Lower lobe of right lung (tissue), 2 donors: ENCODE results near the gene CCM2L. TPM values are rescaled to one million over a fixed set of nuclear protein-coding genes. Genes with fewer than 3 reads are reported as not detected.

Experiments used
- ATAC-seq, 2 donors: fragments of 200-7000 bp; cut with Tn5 transposase; one replicate each; pipeline ENCODE4 v1.9.1; 2020 to 2022; ENCODE audit warnings: mild to moderate bottlenecking in 2 of 2, moderate library complexity in 2 of 2
- DNase-seq: peaks from one replicate; pipeline ENCODE4 v3.0.0-alpha.2; 2020
- H3K27ac ChIP-seq: fragments of 200-600 bp; one replicate; pipeline ENCODE4 v1.8.0; 2022
- H3K27me3 ChIP-seq: fragments of 200-600 bp; one replicate; pipeline ENCODE4 v1.8.0; 2022; ENCODE audit warnings: low read depth
- H3K36me3 ChIP-seq: fragments of 200-600 bp; one replicate; pipeline ENCODE4 v1.8.0; 2022; ENCODE audit warnings: mild to moderate bottlenecking
- H3K4me1 ChIP-seq: fragments of 200-600 bp; one replicate; pipeline ENCODE4 v1.8.0; 2022
- H3K4me3 ChIP-seq: fragments of 200-600 bp; one replicate; pipeline ENCODE4 v1.8.0; 2022; ENCODE audit warnings: mild to moderate bottlenecking
- H3K9me3 ChIP-seq: fragments of 200-600 bp; one replicate; pipeline ENCODE4 v1.8.0; 2022
- intact Hi-C: fragments of 100-400 bp; cut with DNase I; formaldehyde crosslinking; loops from one replicate; pipeline ENCODE4 v1.11.0; 2022
- total RNA-seq: library from RNA; stranded (reverse); fragmentation: NEBNext Ultra II Directional; extraction: Animal tissue kit (Norgen Biotek cat#: 25700); gene quantifications from one replicate; pipeline ENCODE4 v1.2.1, GENCODE V29; 2021
- TF ChIP-seq, protein P1 (sequence below): fragments of 200-600 bp; IDR thresholded peaks from one replicate; pipeline ENCODE4 v1.8.0; 2022; ENCODE audit warnings: antibody characterized with exemption, mild to moderate bottlenecking
- donor health status: DM: no; HTN: yes; CAD: no; lungs with severe emphysema.

Gene CCM2L
- total RNA-seq, 1 donor from 2014 or later, result 18.8 TPM

DNA sequence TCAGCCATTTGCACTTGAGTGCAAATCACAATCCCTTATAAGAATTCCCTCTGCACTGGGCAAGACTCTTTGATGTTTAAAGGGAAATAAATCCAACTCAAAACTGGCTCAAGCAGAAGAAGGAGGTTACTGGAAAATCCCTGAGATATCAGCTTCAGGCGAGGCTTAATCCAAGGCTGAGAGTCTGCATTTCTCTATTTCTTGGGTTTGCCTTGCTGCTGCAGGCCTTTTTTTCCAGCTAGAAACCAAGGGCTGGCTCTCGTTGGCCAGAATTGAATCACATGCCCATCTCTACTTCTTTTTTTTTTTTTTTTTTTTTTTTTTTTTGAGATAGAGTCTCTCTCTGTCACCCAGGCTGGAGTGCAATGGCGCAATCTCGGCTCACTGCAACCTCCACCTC lies 53.5 kb downstream of the CCM2L start:
- intact Hi-C loops, result no loop called here
- peak in 1 of 2 donors; percentile 44 for ATAC-seq
- TF ChIP-seq, protein P1, sequence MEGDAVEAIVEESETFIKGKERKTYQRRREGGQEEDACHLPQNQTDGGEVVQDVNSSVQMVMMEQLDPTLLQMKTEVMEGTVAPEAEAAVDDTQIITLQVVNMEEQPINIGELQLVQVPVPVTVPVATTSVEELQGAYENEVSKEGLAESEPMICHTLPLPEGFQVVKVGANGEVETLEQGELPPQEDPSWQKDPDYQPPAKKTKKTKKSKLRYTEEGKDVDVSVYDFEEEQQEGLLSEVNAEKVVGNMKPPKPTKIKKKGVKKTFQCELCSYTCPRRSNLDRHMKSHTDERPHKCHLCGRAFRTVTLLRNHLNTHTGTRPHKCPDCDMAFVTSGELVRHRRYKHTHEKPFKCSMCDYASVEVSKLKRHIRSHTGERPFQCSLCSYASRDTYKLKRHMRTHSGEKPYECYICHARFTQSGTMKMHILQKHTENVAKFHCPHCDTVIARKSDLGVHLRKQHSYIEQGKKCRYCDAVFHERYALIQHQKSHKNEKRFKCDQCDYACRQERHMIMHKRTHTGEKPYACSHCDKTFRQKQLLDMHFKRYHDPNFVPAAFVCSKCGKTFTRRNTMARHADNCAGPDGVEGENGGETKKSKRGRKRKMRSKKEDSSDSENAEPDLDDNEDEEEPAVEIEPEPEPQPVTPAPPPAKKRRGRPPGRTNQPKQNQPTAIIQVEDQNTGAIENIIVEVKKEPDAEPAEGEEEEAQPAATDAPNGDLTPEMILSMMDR, result no peak
- Histone ChIP-seq H3K4me3 (peak overlapping the region; percentile 25), H3K27ac (peak overlapping the region; percentile 56), H3K4me1 (peaks cover 12% of the 10 kb centered on the region), H3K9me3 (no peaks in the 10 kb centered on the region), H3K36me3 (no peaks in the 10 kb centered on the region), H3K27me3 (peaks cover 4% of the 10 kb centered on the region)
- DNase-seq, result no peak

GRCh38 chr20:32064667-32065066 lies 54.4 kb downstream of the CCM2L start:
- Histone ChIP-seq H3K4me1 (peaks cover 12% of the 10 kb centered on the region), H3K27me3 (no peaks in the 10 kb centered on the region), H3K4me3 (no peak overlapping the region), H3K27ac (no peak overlapping the region), H3K36me3 (no peaks in the 10 kb centered on the region), H3K9me3 (no peaks in the 10 kb centered on the region)
- intact Hi-C loops, result no loop called here
- TF ChIP-seq, protein P1, result no peak
- no peak for ATAC-seq
- no peak for DNase-seq

DNA sequence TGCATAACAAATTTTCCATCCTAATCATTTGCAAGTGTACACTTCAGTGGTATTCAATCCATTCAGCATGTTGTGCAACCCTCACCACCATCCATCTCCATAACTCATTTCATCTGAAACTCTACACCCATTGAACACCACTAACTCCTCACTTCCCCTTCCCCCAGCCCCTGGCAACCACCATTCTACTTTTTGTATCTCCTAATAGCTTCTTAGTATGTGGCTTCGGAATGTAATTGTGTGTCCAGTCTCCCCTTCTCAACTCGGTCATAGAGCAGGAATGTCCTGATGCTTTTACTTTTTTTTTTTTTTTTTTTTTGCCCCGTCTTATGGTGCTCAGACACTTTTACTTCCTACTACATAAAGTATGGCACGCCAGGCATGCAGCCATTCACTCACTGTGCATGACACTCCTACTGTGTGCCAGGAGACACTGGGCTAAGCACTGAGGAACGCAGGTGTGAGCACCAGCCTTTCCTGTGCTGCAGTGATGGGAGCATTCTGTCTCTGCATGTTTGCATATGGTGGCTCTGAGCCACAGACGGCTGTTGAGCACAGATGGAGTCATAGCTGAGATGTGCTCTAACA lies 57.1 kb downstream of the CCM2L start:
- TF ChIP-seq, protein P1, result no peak
- Histone ChIP-seq H3K36me3 (no peaks in the 10 kb centered on the region), H3K27ac (no peak overlapping the region), H3K9me3 (no peaks in the 10 kb centered on the region), H3K4me1 (peaks cover 12% of the 10 kb centered on the region), H3K27me3 (no peaks in the 10 kb centered on the region), H3K4me3 (no peak overlapping the region)
- no peak for DNase-seq
- intact Hi-C loops, result no loop called here
- ATAC-seq, result no peak

GRCh38 chr20:32068174-32068573 lies 57.9 kb downstream of the CCM2L start:
- DNase-seq (no peak), ATAC-seq (no peak)
- no peak overlapping the region for H3K4me3 ChIP-seq

GRCh38 chr20:32069711-32070110 lies 59.5 kb downstream of the CCM2L start:
- DNase-seq, result no peak
- Histone ChIP-seq H3K4me1 (no peaks in the 10 kb centered on the region), H3K9me3 (no peaks in the 10 kb centered on the region), H3K27ac (peak overlapping the region; percentile 65), H3K27me3 (no peaks in the 10 kb centered on the region), H3K36me3 (no peaks in the 10 kb centered on the region), H3K4me3 (no peak overlapping the region)
- no peak for ATAC-seq
- TF ChIP-seq, protein P1, result no peak
- intact Hi-C loops, result no loop called here

More at GRCh38 chr20:32068174-32068573, 57.9 kb downstream of the CCM2L start:
- no peaks in the 10 kb centered on the region for H3K27me3 ChIP-seq
- peaks cover 11% of the 10 kb centered on the region for H3K4me1 ChIP-seq
- TF ChIP-seq, protein P1, result no peak
- H3K36me3 ChIP-seq, result no peaks in the 10 kb centered on the region
- H3K27ac ChIP-seq, result no peak overlapping the region
- intact Hi-C loops, result no loop called here
- H3K9me3 ChIP-seq, result no peaks in the 10 kb centered on the region
